HepG2 (cell line): ENCODE data around the gene IQCK. TPM values are rescaled to one million over a fixed set of nuclear protein-coding genes. Genes with fewer than 3 reads are reported as not detected.

Experiments used
- GRHL1 ChIP-seq: sonication (generic); formaldehyde crosslinking; conservative IDR thresholded peaks from 2 replicates; pipeline ENCODE4 v1.8.0; 2022; ENCODE audit warnings: missing genetic modification reagents
- HNF1B ChIP-seq: sonication (generic); formaldehyde crosslinking; IDR thresholded peaks from 2 replicates; pipeline ENCODE4 v1.5.1; 2020; ENCODE audit warnings: mild to moderate bottlenecking, moderate library complexity, missing genetic modification reagents
- HNRNPUL1 ChIP-seq: fragments of 200-400 bp; formaldehyde crosslinking; IDR thresholded peaks from 2 replicates; pipeline ENCODE4 v1.6.1; 2017; ENCODE audit warnings: low read depth, mild to moderate bottlenecking, low read length, moderate library complexity
- LRRFIP1 ChIP-seq: sonication (generic); formaldehyde crosslinking; conservative IDR thresholded peaks from 2 replicates; pipeline ENCODE4 v1.4.0; 2020; ENCODE audit warnings: missing genetic modification reagents
- NFIB ChIP-seq: sonication (generic); formaldehyde crosslinking; IDR thresholded peaks from 2 replicates; pipeline ENCODE4 v1.9.0; 2021; ENCODE audit warnings: missing genetic modification reagents, mild to moderate bottlenecking, borderline replicate concordance
- NR2F1 ChIP-seq, 2 experiments: fragments of 450-650 bp in 1 of 2; formaldehyde crosslinking in 1 of 2; IDR thresholded peaks; 2 replicates each; pipeline versions ENCODE4 v1.5.0 to v1.6.1; 2016 to 2020; ENCODE audit warnings: mild to moderate bottlenecking in 1 of 2, missing compliant biosample characterization in 1 of 2, missing genetic modification reagents in 1 of 2, moderate library complexity in 1 of 2
- NR2F2 ChIP-seq: IDR thresholded peaks from 2 replicates; pipeline ENCODE4 v1.6.1; 2012; ENCODE audit warnings: low read depth, inconsistent platforms, borderline replicate concordance
- SKI ChIP-seq: fragments of 450-650 bp; IDR thresholded peaks from one replicate; pipeline ENCODE4 v1.6.1; 2018; ENCODE audit warnings: mild to moderate bottlenecking; ENCODE audit not compliant: partially characterized antibody
- YEATS4 ChIP-seq: sonication (generic); formaldehyde crosslinking; IDR thresholded peaks from 2 replicates; pipeline ENCODE4 v1.4.0; 2020; ENCODE audit warnings: missing genetic modification reagents, borderline replicate concordance
- ZNF235 ChIP-seq: sonication (generic); formaldehyde crosslinking; IDR thresholded peaks from 2 replicates; pipeline ENCODE4 v1.8.1; 2023; ENCODE audit warnings: mild to moderate bottlenecking, missing genetic modification reagents, borderline replicate concordance
- ZNF354B ChIP-seq: sonication (generic); formaldehyde crosslinking; IDR thresholded peaks from 2 replicates; pipeline ENCODE4 v1.8.0; 2022; ENCODE audit warnings: mild to moderate bottlenecking, missing genetic modification reagents
- ZNF772 ChIP-seq: sonication (generic); formaldehyde crosslinking; IDR thresholded peaks from 2 replicates; pipeline ENCODE4 v1.5.0; 2020; ENCODE audit warnings: mild to moderate bottlenecking, missing genetic modification reagents
- polyA plus RNA-seq, 8 experiments: library from polyadenylated mRNA; depleted of rRNA in 3 of 8; stranded (reverse) in 7 of 8; unstranded in 1 of 8; fragments of >200 nt; fragmentation: Illumina TruSeq in 4 of 8; extraction: Trizol in 4 of 8; gene quantifications; 2 replicates each; pipeline versions ENCODE4 v1.2.1 to v1.2.3, GENCODE V29; 2011 to 2016; ENCODE audit warnings: low read depth in 4 of 8, missing spikeins in 1 of 8, mixed read lengths in 1 of 8; ENCODE audit not compliant: insufficient read depth in 1 of 8
- small RNA-seq, 3 experiments: library from RNA; depleted of rRNA; stranded (forward); fragments of <200 nt; gene quantifications; one replicate each; pipeline ENCODE3, GENCODE V24; 2012; ENCODE audit warnings: low read depth in 2 of 3, low replicate concordance in 1 of 3; ENCODE audit not compliant: insufficient read length in 3 of 3, insufficient read depth in 2 of 3
- total RNA-seq, 5 experiments: library from RNA; depleted of rRNA; stranded (reverse); fragments of >200 nt; fragmentation: Illumina TruSeq; extraction: Trizol; gene quantifications; 2 replicates each; pipeline ENCODE4 v1.2.3, GENCODE V29; 2016; ENCODE audit warnings: low read depth in 1 of 5

Gene IQCK
- total and polyA plus RNA-seq, 2 of the 13 experiments (the other 11 are each of a cell fraction or from before 2014, with no cell fraction given) = 5.1 to 7.3 TPM

- TF ChIP-seq NR2F1 (CRISPR knock-in tag; IDR thresholded peaks at IDR 0.05) = 0 out of 4 replicates have a peak, but pooled peaks of 1 of the 2 experiments have one; percentile 30
- TF ChIP-seq ZNF772 (CRISPR knock-in tag) = no peak
- peak; percentile 92 for TF ChIP-seq HNF1B (CRISPR knock-in tag)
- TF ChIP-seq ZNF235 = no peak
- TF ChIP-seq NR2F2 = no peak
- no peak for TF ChIP-seq GRHL1 (CRISPR knock-in tag)
- TF ChIP-seq NFIB (CRISPR knock-in tag) = no peak
- TF ChIP-seq YEATS4 (CRISPR knock-in tag) = no peak; the same call in 1 of the 2 replicates
- no peak for TF ChIP-seq SKI
- no peak for TF ChIP-seq ZNF354B (CRISPR knock-in tag)
- TF ChIP-seq HNRNPUL1 = no peak
- no peak for TF ChIP-seq LRRFIP1 (CRISPR knock-in tag)
Observed at GRCh38 chr16:19907161-19907992, 189.3 kb downstream of the IQCK start (continued).

Small RNA genes lying within 50 kb of the gene (small RNA-seq; reads per million reads assigned to genes)
- 0 reads per million in 3 experiments for gene LARP7P2

Other genes with a start within 250 kb of the IQCK start
- 55.1 and 59.0 TPM in 2 replicates for gene GDE1, start 196.2 kb upstream of the IQCK start, total RNA-seq (2016; rRNA removed; fragmentation: Illumina TruSeq; extraction: Trizol)
- gene GDE1, start 196.2 kb upstream of the IQCK start, polyA plus RNA-seq (2011; rRNA removed) = 35.9 and 38.9 TPM in 2 replicates
- gene CCP110, start 194.3 kb upstream of the IQCK start, total RNA-seq (2016; rRNA removed; fragmentation: Illumina TruSeq; extraction: Trizol) = 11.1 and 19.9 TPM in 2 replicates
- gene CCP110, start 194.3 kb upstream of the IQCK start, polyA plus RNA-seq (2011; rRNA removed) = 8.6 and 10.0 TPM in 2 replicates
- gene VPS35L, start 162.6 kb upstream of the IQCK start, total RNA-seq (2016; rRNA removed; fragmentation: Illumina TruSeq; extraction: Trizol) = 0.97 and 1.4 TPM in 2 replicates
- 1.6 and 1.9 TPM in 2 replicates for gene VPS35L, start 162.6 kb upstream of the IQCK start, polyA plus RNA-seq (2011; rRNA removed)
- 57.5 and 80.3 TPM in 2 replicates for gene KNOP1, start within 50 bp of the IQCK start, total RNA-seq (2016; rRNA removed; fragmentation: Illumina TruSeq; extraction: Trizol)
- gene KNOP1, start within 50 bp of the IQCK start, polyA plus RNA-seq (2011; rRNA removed) = 20.6 and 21.2 TPM in 2 replicates
- 0.24 and 0.53 TPM in 2 replicates for gene GPRC5B, start 166.6 kb downstream of the IQCK start, total RNA-seq (2016; rRNA removed; fragmentation: Illumina TruSeq; extraction: Trizol)
- gene GPRC5B, start 166.6 kb downstream of the IQCK start, polyA plus RNA-seq (2011; rRNA removed) = 0.46 and 0.52 TPM in 2 replicates